ENCODE data around the gene RARA. TPM values are rescaled to one million over a fixed set of nuclear protein-coding genes. Genes with fewer than 3 reads are reported as not detected.
A peak's percentile ranks its signal among the peaks of the same experiment; 100 is the strongest.

RARA gene
- total RNA-seq, 1 experiment from 2014 or later, result 11.4 TPM

DNA sequence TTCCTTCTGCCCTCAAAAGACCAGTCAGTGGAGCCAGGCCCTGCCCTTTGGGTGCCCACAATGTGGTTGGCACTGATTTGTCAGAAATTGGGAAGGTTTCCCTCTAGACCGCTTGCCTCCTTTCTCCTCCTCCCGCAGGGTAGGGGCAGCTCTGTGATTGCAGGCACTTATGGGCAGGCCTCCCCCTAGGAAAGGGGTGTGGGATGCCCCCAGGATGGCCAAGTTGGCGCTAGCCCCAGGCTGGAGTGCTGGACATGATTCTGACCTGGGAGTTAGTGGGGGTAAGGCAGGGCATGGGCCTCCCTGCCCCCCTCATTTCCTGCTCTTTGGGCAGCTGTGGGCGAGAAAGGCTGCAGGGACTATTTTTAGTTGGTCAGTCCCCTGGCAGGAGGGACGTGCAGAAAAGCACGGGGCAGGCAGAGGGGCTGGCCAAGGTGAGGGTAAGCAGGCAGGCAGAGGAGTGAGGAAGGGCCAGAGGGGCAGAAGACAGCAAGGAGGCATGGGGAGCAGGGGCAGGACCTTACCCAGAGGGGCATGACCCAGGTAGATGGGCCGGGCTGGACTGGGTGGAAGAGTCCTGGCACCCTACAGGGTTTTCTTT, 3.3 kb downstream of the RARA start:
- DNase-seq (ENCODE audit: low read depth), result no peak
- in situ Hi-C loops (cut with HindIII; ENCODE audit: low pct_unique_long_range_greater_than_20kb, low sequenced_read_pairs), result no loop called here

DNA sequence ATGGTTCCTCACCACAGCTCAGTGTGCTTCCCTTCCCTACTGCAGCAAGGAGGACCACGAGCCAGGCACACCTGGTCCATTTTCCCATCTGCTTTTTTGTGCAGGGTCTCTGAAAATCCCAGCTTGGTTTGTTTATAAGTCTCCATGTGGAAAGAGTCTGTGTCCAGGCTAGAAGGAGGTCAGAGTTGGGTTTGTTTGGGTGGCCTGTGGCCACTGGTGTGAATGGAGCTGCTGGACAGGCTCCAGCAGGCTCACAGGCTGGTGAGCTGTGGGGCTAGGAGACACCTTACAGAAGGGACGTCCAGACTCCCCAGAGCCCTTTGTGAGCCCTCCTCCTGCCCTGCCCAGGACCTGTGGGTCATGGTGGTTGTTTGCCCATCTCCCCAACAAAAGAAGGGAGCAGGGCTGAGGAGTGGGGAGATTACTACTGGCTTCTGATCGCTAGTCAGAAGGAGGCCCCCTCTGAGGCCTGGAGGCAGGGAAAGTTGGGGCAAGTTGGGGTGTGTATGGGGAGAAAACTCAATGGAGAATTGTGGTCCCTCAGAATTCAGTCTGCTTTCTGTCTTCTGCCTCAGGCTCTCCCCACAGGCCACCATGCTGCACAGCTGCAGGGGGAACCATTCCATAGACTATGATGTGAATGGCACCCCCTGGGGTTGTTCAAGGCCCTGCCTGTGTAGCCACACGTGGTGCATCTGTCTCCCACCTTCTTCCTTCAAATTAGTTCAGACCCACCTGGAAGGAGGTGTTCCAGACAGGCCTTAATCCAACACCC, 4.1 kb downstream of the RARA start:
- no peak for DNase-seq (ENCODE audit: low read depth)
- in situ Hi-C loops (cut with HindIII; ENCODE audit: low pct_unique_long_range_greater_than_20kb, low sequenced_read_pairs), result no loop called here

DNA sequence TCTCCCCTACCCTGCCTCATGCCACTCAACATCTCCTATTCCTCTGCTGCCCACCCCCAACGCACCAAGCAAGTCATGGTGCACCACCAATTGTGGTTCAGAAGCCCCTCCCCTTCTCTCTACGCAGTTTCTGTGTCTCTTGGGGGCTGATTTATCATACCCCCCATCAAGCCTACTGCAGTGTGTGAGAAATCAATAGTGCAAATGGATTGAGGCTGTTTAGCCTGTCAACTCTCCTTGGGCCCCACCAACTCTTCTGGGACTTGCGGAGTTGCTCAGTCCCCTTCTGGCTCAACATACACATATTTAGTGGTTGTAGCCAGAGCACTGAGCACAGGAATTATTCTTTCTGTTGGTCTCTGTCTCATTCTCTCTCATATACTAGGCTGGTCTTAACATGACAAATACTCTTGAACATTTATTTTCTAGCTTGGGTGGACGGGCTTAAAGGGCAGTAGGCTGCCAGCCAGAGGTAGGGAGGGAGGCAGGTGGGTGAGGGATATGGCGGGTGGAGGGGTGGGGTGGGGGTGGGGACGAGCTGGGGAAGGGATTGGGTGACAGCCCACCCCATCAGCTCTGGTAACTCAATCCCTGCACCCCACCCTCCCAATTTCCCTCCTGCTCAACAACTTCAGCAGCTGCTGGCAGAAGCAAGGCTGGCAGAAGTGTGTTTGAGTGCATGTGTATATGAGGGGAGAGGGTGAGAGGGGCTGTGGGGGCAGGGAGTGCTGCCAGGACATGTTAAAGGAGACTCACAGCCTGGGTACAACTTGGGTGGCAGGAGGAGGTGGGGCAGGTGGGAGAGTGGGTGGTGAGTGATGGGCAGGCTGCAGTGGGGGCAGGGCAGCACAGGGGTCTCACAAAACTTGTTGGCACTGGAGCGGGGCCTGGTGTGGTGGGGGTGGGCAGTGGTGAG, 4.9 kb downstream of the RARA start:
- DNase-seq (ENCODE audit: low read depth), result peak; percentile 59
- in situ Hi-C loops (cut with HindIII; ENCODE audit: low pct_unique_long_range_greater_than_20kb, low sequenced_read_pairs), result no loop called here

DNA sequence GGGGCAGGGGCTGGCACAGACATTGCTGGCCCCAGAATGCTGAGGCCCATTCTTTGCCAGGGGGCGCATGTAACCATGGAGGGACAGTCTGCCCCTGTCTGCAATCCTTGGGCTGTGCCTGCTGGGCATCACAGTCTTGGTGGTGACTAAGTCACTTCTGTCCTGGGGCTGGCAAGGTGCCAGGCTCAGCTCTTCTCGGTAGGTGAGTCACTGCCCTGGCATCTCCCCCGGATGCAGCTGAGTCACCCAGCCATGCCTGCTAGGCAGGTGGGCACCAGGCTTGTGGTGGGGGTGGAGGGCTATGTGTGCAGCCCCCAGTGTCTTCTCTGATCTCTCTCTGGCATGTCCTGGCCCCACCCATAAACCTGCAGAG, 5.6 kb downstream of the RARA start:
- in situ Hi-C loops (cut with HindIII; ENCODE audit: low pct_unique_long_range_greater_than_20kb, low sequenced_read_pairs), result no loop called here
- DNase-seq (ENCODE audit: low read depth), result peak; percentile 91

DNA sequence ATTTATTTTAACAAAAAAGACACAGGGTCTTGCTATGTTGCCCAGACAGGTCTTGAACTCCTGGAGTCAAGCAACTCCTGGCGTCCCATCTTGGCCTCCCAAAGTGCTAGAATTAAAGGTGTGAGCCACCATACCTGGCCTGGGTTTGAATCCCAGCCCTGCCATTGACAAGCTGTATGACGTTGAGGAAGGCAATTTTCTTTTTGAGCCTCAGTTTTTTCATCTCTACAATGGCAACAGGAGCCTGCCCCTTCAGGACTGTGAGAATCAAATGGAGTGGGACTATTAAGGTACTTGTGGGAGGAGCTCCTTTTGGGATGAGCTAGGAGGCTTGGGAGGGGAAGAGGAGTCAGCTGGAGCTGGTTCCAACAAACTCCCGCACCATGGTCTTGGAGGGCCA, 6.2 kb downstream of the RARA start:
- no peak for DNase-seq (ENCODE audit: low read depth)
- in situ Hi-C loops (cut with HindIII; ENCODE audit: low pct_unique_long_range_greater_than_20kb, low sequenced_read_pairs), result no loop called here

DNA sequence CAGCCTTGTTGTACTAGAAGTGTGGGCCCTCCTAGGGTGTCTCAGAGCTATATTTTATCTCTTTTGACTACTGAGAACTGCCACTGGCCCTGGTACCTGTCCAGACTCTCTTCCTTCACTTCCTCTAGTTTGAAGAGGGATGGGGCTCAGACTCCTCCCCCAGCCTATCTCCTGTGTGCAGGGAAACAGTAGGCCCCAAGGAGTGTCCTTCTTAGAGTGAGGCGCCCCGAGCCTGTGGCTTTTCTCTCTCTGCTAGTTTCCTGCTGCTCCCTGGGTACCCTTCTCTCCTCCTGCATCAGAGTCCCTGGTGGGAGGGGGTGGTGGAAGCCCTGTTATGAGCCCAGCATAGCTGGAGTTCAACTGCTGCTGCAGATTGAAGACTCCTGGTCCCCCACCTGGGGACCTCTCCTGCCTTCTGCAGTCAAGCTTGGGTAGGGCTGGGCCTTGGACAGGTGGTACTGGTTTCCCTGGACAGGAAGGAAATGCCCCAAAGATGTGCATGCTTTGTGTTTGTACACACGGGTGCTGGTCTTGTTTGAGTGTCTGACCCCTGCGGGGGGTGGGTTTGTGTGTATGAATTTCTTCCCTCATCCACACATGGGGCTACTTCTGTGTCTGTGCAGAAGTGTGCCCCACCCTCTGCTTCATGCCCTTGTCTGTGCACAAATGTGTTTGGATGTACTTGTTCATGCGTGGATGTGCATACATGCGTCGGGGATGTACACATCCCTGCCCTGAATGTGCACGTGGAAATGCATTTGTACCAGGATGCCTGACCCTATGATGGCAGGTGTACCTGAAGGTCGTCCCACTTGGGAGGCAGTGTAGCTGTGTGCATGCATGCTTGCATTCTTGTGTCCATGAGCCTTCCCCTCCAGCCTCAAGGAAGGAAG, 6.9 kb downstream of the RARA start:
- DNase-seq (ENCODE audit: low read depth), result no peak
- in situ Hi-C loops (cut with HindIII; ENCODE audit: low pct_unique_long_range_greater_than_20kb, low sequenced_read_pairs), result no loop called here

DNA sequence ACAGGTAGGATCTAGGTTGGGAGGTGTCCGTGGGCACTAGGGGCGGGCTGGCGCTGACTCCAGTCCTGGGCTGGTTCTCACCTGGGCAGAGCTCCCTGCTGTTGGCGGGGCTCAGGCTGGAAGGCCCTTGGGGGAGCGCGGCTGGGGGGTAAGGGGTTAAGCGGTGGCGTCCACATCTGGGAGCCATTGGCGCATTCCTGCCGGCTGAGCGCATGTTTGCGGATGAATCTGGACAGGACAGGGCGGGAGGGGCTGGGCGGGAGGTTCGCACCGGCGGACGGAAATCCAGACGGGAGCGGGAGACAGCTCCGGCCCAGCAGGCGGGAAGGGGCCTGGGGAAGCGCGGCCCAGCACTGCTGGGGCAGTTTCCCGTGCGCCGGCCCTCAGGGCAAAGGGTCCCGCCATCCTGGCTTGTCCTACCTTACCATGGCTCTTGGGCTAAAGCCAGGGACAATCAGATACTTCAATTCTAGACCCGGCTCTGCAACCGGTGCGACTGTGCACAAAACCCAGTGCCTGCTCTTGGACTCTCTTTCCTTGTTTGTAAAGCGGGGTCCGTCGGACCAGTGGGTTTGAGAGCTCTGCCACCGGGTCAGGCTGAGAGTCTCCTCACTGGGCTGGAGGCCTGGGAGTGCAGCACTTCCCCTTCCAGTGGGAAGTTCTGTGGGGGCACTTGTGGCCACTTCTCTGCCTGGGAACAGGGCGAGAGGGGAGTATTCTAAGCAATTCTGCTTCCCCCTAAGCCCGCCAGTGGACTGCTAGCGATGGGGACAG, 7.8 kb downstream of the RARA start:
- peak; percentile 66 for DNase-seq (ENCODE audit: low read depth)

DNA sequence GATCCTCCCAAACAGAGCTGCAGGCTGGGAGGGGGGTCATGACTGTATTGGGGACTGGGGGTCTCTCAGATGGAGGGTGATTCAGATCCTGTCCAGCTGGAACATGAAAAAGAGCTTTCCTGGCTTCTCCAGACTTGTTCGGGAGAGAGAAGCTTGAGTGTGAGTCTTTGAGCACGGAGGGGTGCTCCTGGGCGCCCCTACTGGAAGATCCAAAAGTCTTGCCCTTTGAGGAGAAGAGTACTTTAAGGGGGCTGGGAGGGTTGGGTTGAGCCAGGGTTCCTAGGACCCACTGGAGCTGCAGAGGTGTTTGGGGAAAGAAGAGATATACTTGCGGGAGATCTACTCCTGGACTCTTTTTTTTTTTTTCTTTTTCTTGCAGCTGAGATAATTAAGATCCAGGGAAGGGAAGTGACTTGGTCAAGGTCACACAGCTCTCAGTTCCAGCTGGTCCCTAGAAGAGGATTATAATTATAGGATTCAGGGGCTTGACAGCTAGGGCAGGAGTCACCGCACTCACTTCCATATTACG, 8.4 kb downstream of the RARA start:
- in situ Hi-C loops (cut with HindIII; ENCODE audit: low pct_unique_long_range_greater_than_20kb, low sequenced_read_pairs), result no loop called here

More for the DNA sequence above, 7.8 kb downstream of the RARA start:
- in situ Hi-C loops (cut with HindIII; ENCODE audit: low pct_unique_long_range_greater_than_20kb, low sequenced_read_pairs), result no loop called here

DNA sequence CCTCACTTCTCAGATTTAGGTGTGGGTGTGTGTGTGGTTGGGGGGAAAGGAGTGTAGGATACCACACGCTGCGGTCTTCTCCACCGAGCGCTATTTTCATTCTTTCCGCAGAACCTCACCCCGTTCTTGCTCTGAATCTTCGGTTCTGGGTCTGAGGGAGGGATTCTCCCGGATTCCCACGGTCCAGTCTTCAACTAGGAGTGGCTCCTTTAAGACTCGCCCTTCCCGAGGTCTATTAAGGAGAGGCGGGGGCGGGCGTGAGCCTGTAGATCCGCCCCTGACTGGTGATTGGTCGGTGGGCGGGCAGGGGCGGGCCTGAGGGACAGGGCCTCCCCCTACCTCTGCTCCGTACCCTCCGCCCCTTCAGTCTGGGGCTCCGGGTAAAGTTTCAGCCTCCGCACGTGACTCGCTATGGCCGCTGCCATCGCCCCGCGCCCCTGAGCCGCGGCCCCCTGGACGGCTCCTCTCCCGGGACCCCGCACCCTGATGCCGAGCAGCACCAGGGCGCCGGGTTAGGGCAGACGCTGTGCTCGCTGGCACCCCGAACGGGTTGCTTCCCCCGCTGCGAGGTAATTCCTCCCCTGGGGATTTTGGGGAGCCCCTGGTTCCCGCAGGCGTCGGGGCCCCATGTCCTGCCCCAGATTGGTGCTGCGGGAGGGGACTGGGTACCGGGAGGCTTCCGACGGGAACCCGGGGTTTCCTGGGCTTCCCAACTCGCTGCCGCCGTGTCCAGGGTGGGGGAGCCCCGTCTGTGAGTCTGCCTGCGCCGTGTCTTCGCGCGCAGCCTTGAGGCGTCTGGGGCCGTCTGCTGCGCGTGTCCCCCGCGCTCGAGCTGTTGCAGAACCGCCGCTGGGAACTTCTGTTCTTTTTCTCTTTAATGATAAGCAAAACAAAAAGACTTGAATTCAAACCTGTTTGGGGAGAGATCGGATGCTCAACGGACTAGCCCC, 9.2 kb downstream of the RARA start:
- in situ Hi-C loops (cut with HindIII; ENCODE audit: low pct_unique_long_range_greater_than_20kb, low sequenced_read_pairs), result no loop called here
- peak; percentile 94 for DNase-seq (ENCODE audit: low read depth)

More for the DNA sequence above, 8.4 kb downstream of the RARA start:
- DNase-seq (ENCODE audit: low read depth), result peak; percentile 70

DNA sequence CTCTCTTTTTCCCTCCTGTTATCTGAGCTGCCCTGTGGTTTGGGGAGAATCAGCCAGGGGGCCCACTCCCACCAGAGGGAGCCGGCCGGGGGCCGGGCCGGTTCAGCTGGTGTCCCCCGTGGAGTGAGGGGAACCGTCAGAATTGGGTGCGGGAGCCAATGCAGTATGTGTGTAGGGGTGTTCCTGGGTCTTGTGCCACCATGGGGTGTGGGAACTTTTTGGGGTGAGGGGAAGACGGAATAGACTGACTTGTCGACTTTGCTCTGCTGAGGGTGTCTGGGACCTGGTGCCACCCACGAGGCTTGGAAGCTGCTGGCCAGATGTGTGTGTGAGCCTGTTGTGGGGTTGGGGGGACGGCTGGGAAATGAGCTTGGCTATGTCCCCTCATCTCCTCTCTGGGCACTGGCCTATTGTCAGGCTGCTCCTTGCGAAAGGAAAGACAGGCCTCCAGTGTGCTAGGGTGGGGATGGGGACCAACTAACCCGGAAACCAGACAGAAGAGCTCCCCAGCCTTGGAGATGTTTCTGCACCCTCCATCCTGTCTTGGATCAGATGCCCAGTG, 9.9 kb downstream of the RARA start:
- DNase-seq (ENCODE audit: low read depth), result no peak
- in situ Hi-C loops (cut with HindIII; ENCODE audit: low pct_unique_long_range_greater_than_20kb, low sequenced_read_pairs), result no loop called here

DNA sequence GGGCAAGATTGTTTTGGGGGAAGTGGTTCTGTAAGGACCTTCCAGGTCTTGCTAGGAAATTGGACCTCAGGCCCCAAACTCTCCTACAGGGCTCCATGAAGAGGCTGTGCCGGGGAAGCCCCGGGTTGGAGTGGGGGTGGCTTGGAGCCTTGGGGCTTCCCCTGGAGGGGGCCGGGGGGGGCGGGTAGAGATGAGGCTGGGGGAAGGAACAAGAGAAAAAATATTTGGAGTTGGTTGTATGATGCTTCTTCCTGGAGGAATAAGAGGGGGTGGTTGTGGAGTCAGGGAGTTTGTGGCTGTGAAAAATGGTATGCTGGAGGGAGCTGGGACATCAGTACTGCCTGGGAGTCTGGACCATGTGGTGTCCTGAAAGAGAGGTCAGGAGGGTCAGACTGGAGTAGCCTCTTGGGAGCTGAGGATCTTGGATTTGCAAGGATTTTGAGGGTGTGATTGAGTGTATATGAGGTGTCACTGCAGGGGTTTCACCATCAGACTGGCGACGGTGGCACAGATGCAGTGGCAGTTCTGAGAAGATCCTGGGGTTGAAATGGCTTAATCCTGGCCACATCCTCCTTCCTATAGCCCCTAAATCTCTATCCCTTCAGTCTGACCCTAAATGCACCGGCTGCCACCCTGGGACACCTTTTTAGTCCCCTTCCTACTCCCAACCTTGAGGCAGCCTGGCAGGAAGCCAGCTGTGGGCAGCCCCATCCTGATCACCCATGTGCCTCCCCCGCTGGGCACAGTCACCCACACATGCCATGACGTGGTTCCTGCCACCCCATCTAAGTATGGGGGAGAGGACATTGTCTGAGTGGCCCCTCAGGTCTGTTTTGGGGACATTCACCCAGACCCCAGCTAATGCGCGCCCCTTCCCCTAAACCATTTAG, 10.9 kb downstream of the RARA start:
- no peak for DNase-seq (ENCODE audit: low read depth)
- in situ Hi-C loops (cut with HindIII; ENCODE audit: low pct_unique_long_range_greater_than_20kb, low sequenced_read_pairs), result no loop called here

DNA sequence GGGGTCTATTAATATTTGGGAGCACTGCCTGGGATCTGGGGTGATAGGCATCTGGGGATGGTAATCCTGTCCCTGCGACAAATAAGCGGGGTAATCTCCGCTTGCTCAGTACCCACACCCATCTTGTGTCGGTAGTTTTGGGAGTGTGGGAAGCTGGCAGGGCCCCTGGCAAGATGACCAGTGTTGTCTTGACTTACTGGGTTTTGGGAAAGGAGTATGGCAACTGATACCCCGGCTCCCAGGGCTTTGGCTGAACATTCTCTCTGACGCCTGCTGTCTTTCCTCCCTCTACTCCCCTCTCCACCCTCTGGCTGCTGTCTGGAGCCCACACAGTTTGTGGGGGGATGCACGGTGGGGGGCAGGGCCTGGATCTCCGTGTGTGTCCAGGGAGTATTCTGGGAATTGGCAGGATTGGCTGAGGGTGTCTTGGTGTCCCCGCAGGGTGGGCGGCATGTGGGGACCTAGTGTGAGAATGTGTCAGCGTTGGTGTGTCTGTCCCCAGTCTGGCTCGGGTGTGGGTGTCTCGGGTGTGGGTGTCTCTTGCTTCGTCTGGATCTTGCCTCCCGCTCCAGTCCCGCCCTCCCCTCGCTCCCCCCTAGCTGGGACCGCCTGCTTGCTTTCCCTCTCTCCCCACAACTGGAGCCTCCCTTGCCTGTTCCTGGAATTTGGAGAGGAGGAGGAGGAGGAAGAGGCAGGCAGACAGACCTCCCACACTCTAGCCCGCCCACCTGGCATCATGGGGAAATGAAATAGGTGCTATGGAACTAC, 12.0 kb downstream of the RARA start:
- DNase-seq (ENCODE audit: low read depth), result no peak
- in situ Hi-C loops (cut with HindIII; ENCODE audit: low pct_unique_long_range_greater_than_20kb, low sequenced_read_pairs), result no loop called here

DNA sequence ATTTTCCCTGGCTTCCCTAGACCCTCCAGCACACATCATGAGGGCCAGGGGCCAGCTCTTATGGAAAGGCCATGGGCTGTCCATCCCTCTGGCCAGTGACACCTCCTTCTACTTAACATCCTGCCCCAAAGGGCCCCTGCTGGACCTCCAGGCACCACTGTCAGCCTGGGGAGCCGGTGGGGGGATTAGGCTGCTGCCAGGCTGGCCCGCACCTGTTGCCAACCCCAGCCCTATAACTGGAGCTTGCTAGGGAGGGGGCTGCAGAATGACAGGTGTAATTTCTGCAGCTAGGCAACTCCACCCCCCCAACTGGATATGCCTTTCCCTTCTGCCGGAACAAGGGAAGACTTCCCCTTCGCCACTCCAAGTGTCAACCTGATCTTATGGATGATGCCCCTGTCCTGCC, 12.5 kb downstream of the RARA start:
- no peak for DNase-seq (ENCODE audit: low read depth)
- in situ Hi-C loops (cut with HindIII; ENCODE audit: low pct_unique_long_range_greater_than_20kb, low sequenced_read_pairs), result no loop called here

DNA sequence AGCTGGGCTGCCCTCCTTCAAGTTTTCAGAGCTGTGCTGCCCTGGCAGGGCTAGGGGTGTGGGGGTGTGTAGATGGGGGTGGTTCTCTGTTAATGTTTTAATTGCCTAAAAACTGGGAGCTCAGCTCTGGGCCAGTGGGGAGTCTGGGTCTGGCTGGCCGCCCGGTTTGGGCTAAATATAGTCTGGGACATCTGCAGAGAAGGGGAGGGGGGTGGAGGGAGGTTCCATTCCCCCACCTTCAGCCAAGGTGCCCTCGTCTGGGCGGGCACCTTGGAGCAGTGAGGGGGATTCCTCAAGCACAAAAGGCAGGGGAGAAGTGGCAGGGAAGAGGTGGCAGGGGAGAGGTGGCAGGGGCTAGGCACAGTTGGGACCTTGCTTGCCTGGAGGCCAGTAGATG, 13.0 kb downstream of the RARA start:
- no peak for DNase-seq (ENCODE audit: low read depth)
- in situ Hi-C loops (cut with HindIII; ENCODE audit: low pct_unique_long_range_greater_than_20kb, low sequenced_read_pairs), result no loop called here

Data from Caki2 (cell line).